Measurements from ENCODE around the gene PHKB.

The PHKB gene

GRCh38 chr16:47644166-47644565, 183.0 kb downstream of the PHKB start:
- DNase-seq (ENCODE audit: low spot score), result no peak
- TF ChIP-seq CTCF (IDR thresholded peaks at IDR 0.05; ENCODE audit: extremely low read depth, missing control alignments), result no peak

- DNase-seq (ENCODE audit: low spot score), result no peak
- TF ChIP-seq CTCF (IDR thresholded peaks at IDR 0.05; ENCODE audit: extremely low read depth, missing control alignments), result no peak
Observed at GRCh38 chr16:47644661-47645060, 183.5 kb downstream of the PHKB start.

- no peak for DNase-seq (ENCODE audit: low spot score)
- no peak for TF ChIP-seq CTCF (IDR thresholded peaks at IDR 0.05; ENCODE audit: extremely low read depth, missing control alignments)
Observed at GRCh38 chr16:47646914-47647313, 185.8 kb downstream of the PHKB start.

GRCh38 chr16:47657032-47657431, 195.9 kb downstream of the PHKB start:
- TF ChIP-seq CTCF (IDR thresholded peaks at IDR 0.05; ENCODE audit: extremely low read depth, missing control alignments), result no peak

GRCh38 chr16:47657977-47658376, 196.8 kb downstream of the PHKB start:
- no peak for TF ChIP-seq CTCF (IDR thresholded peaks at IDR 0.05; ENCODE audit: extremely low read depth, missing control alignments)
- no peak for DNase-seq (ENCODE audit: low spot score)

More at GRCh38 chr16:47657032-47657431, 195.9 kb downstream of the PHKB start:
- no peak for DNase-seq (ENCODE audit: low spot score)

- no peak for DNase-seq (ENCODE audit: low spot score)
- no peak for TF ChIP-seq CTCF (IDR thresholded peaks at IDR 0.05; ENCODE audit: extremely low read depth, missing control alignments)
Observed at GRCh38 chr16:47660540-47660939, 199.4 kb downstream of the PHKB start.

GRCh38 chr16:47664653-47665325, 203.7 kb downstream of the PHKB start:
- no peak for TF ChIP-seq CTCF (IDR thresholded peaks at IDR 0.05; ENCODE audit: extremely low read depth, missing control alignments)

More at GRCh38 chr16:47664653-47665325, 203.7 kb downstream of the PHKB start:
- DNase-seq (ENCODE audit: low spot score), result no peak

Measured in GM20000 (cell line).